OCI-LY7 (cell line): ENCODE measurements around the gene DNMT1.

Source experiments
- CTCF ChIP-seq: fragments of 200-600 bp; sonication (generic); conservative IDR thresholded peaks from 2 replicates; pipeline ENCODE4 v1.5.1; 2014; ENCODE audit warnings: mild to moderate bottlenecking, antibody characterized with exemption, low read length, moderate library complexity, mixed read lengths
- EZH2phosphoT487 ChIP-seq: fragments of 200-600 bp; sonication (generic); IDR thresholded peaks from 2 replicates; pipeline ENCODE4 v1.6.1; 2018; ENCODE audit warnings: low read depth, borderline replicate concordance, mild to moderate bottlenecking, mixed run types, antibody characterized with exemption, low read length, moderate library complexity, mixed read lengths

- TF ChIP-seq CTCF, result no peak
- no peak for TF ChIP-seq EZH2phosphoT487
Measured at GRCh38 chr19:10226021-10226375, 31.2 kb upstream of the DNMT1 start.
